Activated T-helper 1 cell treated with Interleukin-2 at 50 U/mL for 16 hours (primary cell): Measurements from ENCODE around the gene TRAK1.

Experiments used
- DNase-seq: peaks from one replicate; pipeline ENCODE4 v3.0.0-alpha.2; 2020; ENCODE audit warnings: low read depth

TRAK1 gene

GRCh38 chr3:42123824-42124658 lies 32.9 kb downstream of the TRAK1 start:
- no peak for DNase-seq

- DNase-seq, result no peak
Observed at GRCh38 chr3:42127226-42127625, 36.1 kb downstream of the TRAK1 start.

GRCh38 chr3:42128526-42128925 lies 37.4 kb downstream of the TRAK1 start:
- DNase-seq, result no peak

- no peak for DNase-seq
Observed at GRCh38 chr3:42129014-42129953, 38.1 kb downstream of the TRAK1 start.

GRCh38 chr3:42130007-42130328 lies 38.8 kb downstream of the TRAK1 start:
- no peak for DNase-seq

GRCh38 chr3:42130329-42131070 lies 39.3 kb downstream of the TRAK1 start:
- no peak for DNase-seq

- no peak for DNase-seq
Observed at GRCh38 chr3:42133500-42134298, 42.5 kb downstream of the TRAK1 start.

- DNase-seq, result no peak
Observed at GRCh38 chr3:42134867-42135464, 43.8 kb downstream of the TRAK1 start.

- no peak for DNase-seq
Observed at GRCh38 chr3:42139621-42140453, 48.7 kb downstream of the TRAK1 start.

GRCh38 chr3:42140665-42141203 lies 49.6 kb downstream of the TRAK1 start:
- DNase-seq, result no peak

GRCh38 chr3:42143440-42143839 lies 52.3 kb downstream of the TRAK1 start:
- DNase-seq, result no peak

- DNase-seq, result no peak
Observed at GRCh38 chr3:42144209-42144608, 53.1 kb downstream of the TRAK1 start.

- DNase-seq, result no peak
Observed at GRCh38 chr3:42148086-42148848, 57.1 kb downstream of the TRAK1 start.

- DNase-seq, result no peak
Observed at GRCh38 chr3:42148982-42149432, 57.9 kb downstream of the TRAK1 start.

GRCh38 chr3:42149532-42149931 lies 58.4 kb downstream of the TRAK1 start:
- no peak for DNase-seq

- DNase-seq, result no peak
Observed at GRCh38 chr3:42149975-42150374, 58.8 kb downstream of the TRAK1 start.

- no peak for DNase-seq
Observed at GRCh38 chr3:42151596-42152168, 60.5 kb downstream of the TRAK1 start.

GRCh38 chr3:42152193-42152592 lies 61.0 kb downstream of the TRAK1 start:
- DNase-seq, result no peak

- no peak for DNase-seq
Observed at GRCh38 chr3:42153039-42153438, 61.9 kb downstream of the TRAK1 start.
